SH-SY5Y (cell line): Measurements from ENCODE around the gene AMD1.

Experiments
- GATA2 ChIP-seq: IDR thresholded peaks from 2 replicates; pipeline ENCODE4 v1.6.1; 2011; ENCODE audit warnings: mild to moderate bottlenecking, low read depth, low read length
- GATA3 ChIP-seq: IDR thresholded peaks from 2 replicates; pipeline ENCODE4 v1.6.1; 2011; ENCODE audit warnings: low read depth, mild to moderate bottlenecking, low read length, moderate library complexity

GRCh38 chr6:110902091-110902490 lies 27.5 kb downstream of the AMD1 start:
- TF ChIP-seq GATA3 (no peak), GATA2 (no peak)
